Motor neuron (in vitro differentiated cells): ENCODE data around the gene CCDC38. TPM values are rescaled to one million over a fixed set of nuclear protein-coding genes. Genes with fewer than 3 reads are reported as not detected.
"Not testable (repeated sequence)": the region's sequence is repeated elsewhere in the genome, so short reads cannot be mapped to it uniquely, and the experiment has no call there.

ENCODE experiments used
- ATAC-seq, 8 experiments: fragments of 200-7000 bp; cut with Tn5 transposase; replicated peaks in 6 of 8; 2 replicates each; pipeline ENCODE4 v1.8.0; 2021; ENCODE audit warnings: mild to moderate bottlenecking in 8 of 8, moderate library complexity in 8 of 8
- H3K27ac ChIP-seq, 2 donors: fragments of 250-450 bp; sonication (Bioruptor Pico); 2 replicates each; pipeline ENCODE4 v1.9.0; 2021; ENCODE audit warnings: antibody characterized with exemption in 2 of 2, mild to moderate bottlenecking in 2 of 2, moderate library complexity in 1 of 2
- H3K4me1 ChIP-seq, 2 donors: fragments of 250-450 bp; sonication (Bioruptor Pico); replicated peaks in 1 of 2; 2 replicates each; pipeline ENCODE4 v1.6.1; 2021; ENCODE audit warnings: antibody characterized with exemption in 2 of 2, mild to moderate bottlenecking in 2 of 2, moderate library complexity in 1 of 2
- H3K4me3 ChIP-seq, 5 donors: fragments of 250-450 bp; sonication (Bioruptor Pico); 2 replicates each; pipeline ENCODE4 v1.9.0; 2021; ENCODE audit warnings: antibody characterized with exemption in 5 of 5, mild to moderate bottlenecking in 5 of 5, moderate library complexity in 4 of 5
- WGBS, 10 experiments: fragments of 450-650 bp; shearing (Covaris generic); methylation state at CpG; one replicate each; pipeline ENCODE4 v1.0.0; 2022; 5-methylcytosine and 5-hydroxymethylcytosine counted together
- in situ Hi-C, 9 experiments: fragments of 400-800 bp; cut with MboI; loops; one replicate each; pipeline ENCODE4 v1.15.0; 2021; ENCODE audit warnings: low sequenced_read_pairs in 9 of 9, low pct_unique_long_range_greater_than_20kb in 2 of 9; ENCODE audit not compliant: unreplicated experiment in 9 of 9
- total RNA-seq, 8 experiments: library from RNA; unstranded; fragments of 300-600 nt; gene quantifications; 2 replicates each; pipeline versions ENCODE4 v1.2.3 to v1.2.4, GENCODE V29; 2022

The CCDC38 gene
- total RNA-seq, 8 experiments from 2014 or later: 0.37 to 2.2 (median 1.0) TPM

- no peak overlapping the region for H3K4me3 ChIP-seq
- in situ Hi-C loops: loop anchor here in 2 of 9 experiments (25.0 kb wide), 2 partner anchors 364 to 389 kb away; no protein-coding TSS in a partner anchor
- peak in 3 of 8 experiments; percentile 37 to 81 (median 54) for ATAC-seq
- WGBS, 10 experiments: 73 to 100% (median 90%) methylated on average over 1 to 8 of the region's 8 CpGs; no CpG with 5 or more reads in 2 of the 10 experiments
- H3K4me1 ChIP-seq: peaks cover 10 to 11% of the 10 kb centered on the region in 2 donors
- H3K27ac ChIP-seq: no peak overlapping the region
Measured at GRCh38 chr12:95976416-95976832, 34.0 kb upstream of the CCDC38 start.

GRCh38 chr12:95975491-95975890 is 33.1 kb upstream of the CCDC38 start:
- WGBS, 10 experiments: 53 to 100% (median 92%) methylated on average over 1 to 4 of the region's 4 CpGs
- in situ Hi-C loops: loop anchor here in 2 of 9 experiments (25.0 kb wide), 2 partner anchors 363 to 388 kb away; no protein-coding TSS in a partner anchor
- Histone ChIP-seq H3K4me3 (no peak overlapping the region), H3K4me1 (peaks cover 10 to 11% of the 10 kb centered on the region in 2 donors), H3K27ac (no peak overlapping the region)
- no peak for ATAC-seq

GRCh38 chr12:95974358-95974757 is 31.9 kb upstream of the CCDC38 start:
- H3K4me3 ChIP-seq: no peak overlapping the region
- no peak overlapping the region for H3K27ac ChIP-seq
- H3K4me1 ChIP-seq: peaks cover 10 to 11% of the 10 kb centered on the region in 2 donors
- no peak for ATAC-seq
- WGBS, 10 experiments: 84 to 100% (median 92%) methylated on average over 1 to 2 of the region's 2 CpGs; no CpG with 5 or more reads in 1 of the 10 experiments
- in situ Hi-C loops: no loop called here

GRCh38 chr12:95972832-95973456 is 30.5 kb upstream of the CCDC38 start:
- whole genome bisulfite sequencing, 10 experiments: 0 to 100% (median 39%) methylated on average over 1 to 3 of the region's 4 CpGs; no CpG with 5 or more reads in 3 of the 10 experiments
- peak in 3 of 8 experiments; percentile 31 to 56 (median 52) for ATAC-seq
- in situ Hi-C loops: no loop called here
- Histone ChIP-seq H3K4me3 (no peak overlapping the region), H3K4me1 (peaks cover 10 to 11% of the 10 kb centered on the region in 2 donors), H3K27ac (no peak overlapping the region)

- Histone ChIP-seq H3K4me1 (peaks cover 10 to 11% of the 10 kb centered on the region in 2 donors), H3K27ac (no peak overlapping the region), H3K4me3 (no peak overlapping the region)
- in situ Hi-C loops: no loop called here
- peak in 5 of 8 experiments; percentile 33 to 100 (median 91) for ATAC-seq
- 10 to 90% (median 44%) methylated on average over 1 to 7 of the region's 7 CpGs; no CpG with 5 or more reads in 1 of the 10 experiments for WGBS, 10 experiments
Measured at GRCh38 chr12:95970905-95971304, 28.5 kb upstream of the CCDC38 start.

- H3K4me3 ChIP-seq, H3K27ac ChIP-seq, in situ Hi-C loops, ATAC-seq: not testable (repeated sequence)
- H3K4me1 ChIP-seq: peaks cover 10 to 11% of the 10 kb centered on the region in 2 donors
- WGBS, 10 experiments: 95 to 100% methylated on average over 1 to 4 of the region's 28 CpGs; no CpG with 5 or more reads in 8 of the 10 experiments
Measured at GRCh38 chr12:95969116-95969515, 26.7 kb upstream of the CCDC38 start.

GRCh38 chr12:95967301-95967700 is 24.9 kb upstream of the CCDC38 start:
- Histone ChIP-seq H3K27ac (no peak overlapping the region), H3K4me3 (no peak overlapping the region), H3K4me1 (no peaks in the 10 kb centered on the region)
- no peak for ATAC-seq
- WGBS, 10 experiments: 82 to 100% (median 97%) methylated on average over 1 to 2 of the region's 2 CpGs; no CpG with 5 or more reads in 1 of the 10 experiments
- in situ Hi-C loops: no loop called here

GRCh38 chr12:95966287-95966870 is 24.0 kb upstream of the CCDC38 start:
- ATAC-seq: peak in 2 of 8 experiments; percentile 15 to 81
- WGBS, 10 experiments: 33 to 100% (median 90%) methylated on average over 1 to 6 of the region's 7 CpGs; no CpG with 5 or more reads in 1 of the 10 experiments
- Histone ChIP-seq H3K4me1 (no peaks in the 10 kb centered on the region), H3K4me3 (no peak overlapping the region), H3K27ac (no peak overlapping the region)
- in situ Hi-C loops: no loop called here

- ATAC-seq: peak in 1 of 8 experiments; percentile 11
- no peak overlapping the region for H3K4me3 ChIP-seq
- no peaks in the 10 kb centered on the region for H3K4me1 ChIP-seq
- in situ Hi-C loops: no loop called here
- WGBS, 10 experiments: 53 to 100% (median 83%) methylated on average over 1 to 2 of the region's 2 CpGs; no CpG with 5 or more reads in 1 of the 10 experiments
- no peak overlapping the region for H3K27ac ChIP-seq
Measured at GRCh38 chr12:95963096-95963495, 20.7 kb upstream of the CCDC38 start.

GRCh38 chr12:95962222-95962621 is 19.8 kb upstream of the CCDC38 start:
- no peak for ATAC-seq
- H3K4me3 ChIP-seq: no peak overlapping the region
- in situ Hi-C loops: no loop called here

GRCh38 chr12:95960241-95960640 is 17.8 kb upstream of the CCDC38 start:
- WGBS, 10 experiments: 7 to 90% (median 60%) methylated on average over 1 to 5 of the region's 5 CpGs
- H3K4me3 ChIP-seq: no peak overlapping the region
- in situ Hi-C loops: no loop called here
- no peak overlapping the region for H3K27ac ChIP-seq
- H3K4me1 ChIP-seq: no peaks in the 10 kb centered on the region
- ATAC-seq: no peak

More at GRCh38 chr12:95962222-95962621, 19.8 kb upstream of the CCDC38 start:
- Histone ChIP-seq H3K27ac (no peak overlapping the region), H3K4me1 (no peaks in the 10 kb centered on the region)
- 9 to 100% (median 80%) methylated on average over 1 to 6 of the region's 7 CpGs; no CpG with 5 or more reads in 2 of the 10 experiments for WGBS, 10 experiments

GRCh38 chr12:95959107-95959506 is 16.7 kb upstream of the CCDC38 start:
- 80 to 100% (median 80%) methylated on average over 1 of the region's 1 CpG; no CpG with 5 or more reads in 7 of the 10 experiments for WGBS, 10 experiments
- peak in 2 of 8 experiments; percentile 22 to 95 for ATAC-seq
- in situ Hi-C loops: no loop called here
- Histone ChIP-seq H3K27ac (no peak overlapping the region), H3K4me1 (no peaks in the 10 kb centered on the region), H3K4me3 (no peak overlapping the region)

GRCh38 chr12:95956557-95957145 is 14.2 kb upstream of the CCDC38 start:
- 39 to 87% (median 79%) methylated on average over 2 to 15 of the region's 27 CpGs; no CpG with 5 or more reads in 4 of the 10 experiments for WGBS, 10 experiments
- ATAC-seq: no peak
- Histone ChIP-seq H3K4me3 (no peak overlapping the region), H3K4me1 (no peaks in the 10 kb centered on the region), H3K27ac (no peak overlapping the region)
- in situ Hi-C loops: no loop called here
